ENCODE data around the gene OVCH2.

DNA sequence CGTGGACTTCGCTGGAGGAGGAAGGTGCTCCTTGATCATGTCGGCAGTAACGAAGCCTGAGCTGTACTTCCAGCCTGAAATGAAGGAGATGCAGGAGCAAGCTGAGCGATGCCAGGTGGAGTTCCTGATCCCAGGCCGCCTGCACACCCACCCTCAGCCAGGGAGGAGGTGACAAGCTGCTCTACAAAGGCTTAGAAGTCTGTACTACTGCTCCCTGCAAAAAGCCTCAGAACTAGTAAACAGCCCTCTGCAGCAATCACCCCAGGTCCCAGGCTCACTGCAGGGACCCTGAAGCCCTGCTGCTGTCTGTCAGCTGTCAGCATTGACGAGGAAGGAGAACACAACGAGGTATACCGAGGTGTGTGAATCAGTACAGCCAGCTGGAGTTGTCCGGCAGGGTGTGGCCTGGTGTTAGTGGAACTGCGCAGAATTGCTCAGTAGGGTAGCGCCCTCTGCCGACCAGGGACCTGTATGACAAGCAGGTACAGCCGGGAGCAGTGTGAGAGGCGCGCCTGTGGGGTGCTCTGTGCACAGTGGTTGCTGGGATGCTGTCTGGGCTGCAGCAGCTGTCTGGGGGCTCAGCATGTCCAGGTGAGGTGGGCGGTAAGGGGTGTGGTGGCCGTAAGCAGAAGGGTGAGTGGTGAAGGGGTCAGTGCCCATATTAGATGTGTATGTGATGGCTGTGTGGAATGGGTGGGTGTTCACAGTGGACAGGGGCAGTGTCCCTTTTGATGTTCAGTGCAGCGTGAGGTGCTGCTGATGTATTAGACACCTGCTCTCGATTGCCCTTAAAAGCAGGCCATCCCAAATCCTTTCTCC, 40.6 kb downstream of the OVCH2 start:
- TF ChIP-seq CTCF (IDR thresholded peaks at IDR 0.05) (peak; percentile 79 to 93 (median 86)), POLR2A (IDR thresholded peaks at IDR 0.05) (no peak)

Data from adrenal gland (tissue), 5 donors.